ENCODE data around the gene ZNF628.
A peak's percentile ranks its signal among the peaks of the same experiment; 100 is the strongest.
"Not testable (repeated sequence)": the region's sequence is repeated elsewhere in the genome, so short reads cannot be mapped to it uniquely, and the experiment has no call there.

The ZNF628 gene

DNA sequence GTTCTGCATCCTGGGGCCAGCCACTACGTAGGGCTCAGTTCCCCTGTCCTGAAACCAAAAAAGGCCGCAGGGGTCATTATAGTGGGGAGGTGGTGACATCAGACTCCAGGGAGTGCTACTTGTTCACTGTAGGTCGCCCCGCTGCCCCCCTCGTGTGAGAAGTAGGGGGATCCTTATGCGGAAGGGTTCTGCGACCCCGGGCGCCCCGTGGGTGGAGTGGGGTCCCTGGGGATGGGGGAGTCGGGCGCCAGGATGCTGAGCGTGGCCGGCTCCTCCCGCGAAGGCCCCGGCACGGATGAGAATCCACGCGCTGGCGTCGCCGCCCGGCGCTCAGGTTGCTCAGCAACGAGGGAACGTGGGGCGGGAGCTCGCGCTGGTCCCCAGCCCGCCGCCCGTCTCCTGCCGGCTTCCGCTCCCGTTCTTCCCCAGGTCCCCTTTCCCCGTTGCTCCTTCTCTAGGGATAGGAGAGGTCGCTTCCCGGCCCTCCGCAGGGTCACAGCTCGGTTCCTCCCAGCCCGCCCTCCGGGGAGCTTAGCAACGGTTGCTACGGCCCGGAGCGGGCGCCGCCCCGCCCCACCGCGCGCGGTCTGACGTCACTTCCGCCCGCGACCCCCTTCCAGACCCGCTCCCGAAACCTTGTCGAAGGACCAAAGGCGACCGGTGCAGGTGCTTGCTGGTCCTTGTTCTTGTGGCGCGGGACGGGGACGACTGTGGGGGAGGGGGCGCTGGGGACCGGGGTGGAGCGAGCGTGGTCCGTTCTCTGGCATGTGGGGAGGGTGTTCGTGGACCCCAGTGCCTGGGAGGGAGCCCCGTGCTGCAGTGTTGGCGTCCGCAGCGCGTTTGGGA lies 8.4 kb downstream of the ZNF628 start, which contains the start of gene NAT14:
Gene NAT14, plus strand, starts transcription at position 596 of the 846 bp plus-strand sequence. CDS start 521 bp downstream, outside the sequence.
- peak; percentile 44 to 68 (median 62) for DNase-seq

DNA sequence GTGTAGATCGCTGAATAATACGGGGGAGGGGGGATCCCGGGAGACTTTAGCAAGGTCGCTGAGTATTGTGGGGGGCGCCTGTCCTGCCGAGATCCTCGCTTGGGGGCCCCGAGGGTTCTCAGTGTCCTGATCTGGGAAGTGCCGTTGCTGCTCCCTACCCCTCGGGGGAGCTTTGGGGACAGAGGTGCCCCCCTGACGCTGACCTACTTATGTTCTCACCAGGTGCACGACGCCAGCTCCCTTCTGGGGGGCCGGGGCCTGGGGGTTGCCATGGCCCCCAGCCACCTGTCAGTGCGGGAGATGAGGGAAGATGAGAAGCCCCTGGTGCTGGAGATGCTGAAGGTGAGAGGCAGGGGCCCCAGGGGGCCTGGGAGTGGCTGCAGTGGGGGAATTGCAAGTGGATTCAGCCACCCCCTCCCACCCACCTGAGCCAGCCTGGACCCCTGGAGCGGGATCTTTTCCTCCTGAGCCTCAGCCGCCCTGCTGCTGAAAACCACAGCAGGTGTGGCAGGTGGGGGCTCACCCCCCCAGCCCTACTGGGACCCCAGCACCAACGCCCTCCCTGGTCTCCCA lies 9.1 kb downstream of the ZNF628 start:
- DNase-seq = no peak

DNA sequence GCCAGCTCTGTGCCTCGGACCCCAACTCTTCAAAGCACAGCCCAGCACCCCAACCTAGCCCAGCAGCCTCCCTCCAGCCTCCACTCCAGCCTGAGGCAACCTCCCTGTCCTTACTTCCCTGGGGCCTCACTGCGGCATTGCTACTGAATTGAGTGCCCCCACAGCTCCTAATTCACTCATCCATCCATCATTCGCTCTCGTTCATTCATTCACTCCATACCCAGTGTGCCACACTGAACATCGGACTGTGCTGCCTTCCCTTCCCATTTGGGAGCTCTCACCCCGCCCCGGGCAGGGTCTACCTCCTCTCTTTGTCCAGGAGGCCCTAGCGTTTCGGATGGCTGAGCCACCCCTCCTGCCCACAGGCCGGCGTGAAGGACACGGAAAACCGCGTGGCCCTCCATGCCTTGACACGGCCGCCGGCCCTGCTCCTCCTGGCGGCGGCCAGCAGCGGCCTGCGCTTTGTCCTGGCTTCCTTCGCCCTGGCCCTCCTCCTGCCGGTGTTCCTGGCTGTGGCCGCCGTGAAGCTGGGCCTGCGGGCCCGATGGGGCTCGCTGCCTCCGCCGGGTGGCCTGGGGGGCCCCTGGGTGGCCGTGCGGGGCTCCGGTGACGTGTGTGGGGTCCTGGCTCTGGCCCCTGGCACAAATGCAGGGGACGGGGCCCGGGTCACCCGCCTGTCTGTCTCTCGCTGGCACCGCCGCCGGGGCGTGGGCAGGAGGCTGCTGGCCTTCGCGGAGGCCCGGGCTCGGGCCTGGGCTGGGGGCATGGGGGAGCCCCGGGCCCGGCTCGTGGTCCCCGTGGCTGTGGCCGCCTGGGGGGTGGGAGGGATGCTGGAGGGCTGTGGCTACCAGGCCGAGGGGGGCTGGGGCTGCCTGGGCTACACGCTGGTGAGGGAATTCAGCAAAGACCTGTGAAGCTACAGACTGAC lies 9.9 kb downstream of the ZNF628 start:
- DNase-seq = no peak

DNA sequence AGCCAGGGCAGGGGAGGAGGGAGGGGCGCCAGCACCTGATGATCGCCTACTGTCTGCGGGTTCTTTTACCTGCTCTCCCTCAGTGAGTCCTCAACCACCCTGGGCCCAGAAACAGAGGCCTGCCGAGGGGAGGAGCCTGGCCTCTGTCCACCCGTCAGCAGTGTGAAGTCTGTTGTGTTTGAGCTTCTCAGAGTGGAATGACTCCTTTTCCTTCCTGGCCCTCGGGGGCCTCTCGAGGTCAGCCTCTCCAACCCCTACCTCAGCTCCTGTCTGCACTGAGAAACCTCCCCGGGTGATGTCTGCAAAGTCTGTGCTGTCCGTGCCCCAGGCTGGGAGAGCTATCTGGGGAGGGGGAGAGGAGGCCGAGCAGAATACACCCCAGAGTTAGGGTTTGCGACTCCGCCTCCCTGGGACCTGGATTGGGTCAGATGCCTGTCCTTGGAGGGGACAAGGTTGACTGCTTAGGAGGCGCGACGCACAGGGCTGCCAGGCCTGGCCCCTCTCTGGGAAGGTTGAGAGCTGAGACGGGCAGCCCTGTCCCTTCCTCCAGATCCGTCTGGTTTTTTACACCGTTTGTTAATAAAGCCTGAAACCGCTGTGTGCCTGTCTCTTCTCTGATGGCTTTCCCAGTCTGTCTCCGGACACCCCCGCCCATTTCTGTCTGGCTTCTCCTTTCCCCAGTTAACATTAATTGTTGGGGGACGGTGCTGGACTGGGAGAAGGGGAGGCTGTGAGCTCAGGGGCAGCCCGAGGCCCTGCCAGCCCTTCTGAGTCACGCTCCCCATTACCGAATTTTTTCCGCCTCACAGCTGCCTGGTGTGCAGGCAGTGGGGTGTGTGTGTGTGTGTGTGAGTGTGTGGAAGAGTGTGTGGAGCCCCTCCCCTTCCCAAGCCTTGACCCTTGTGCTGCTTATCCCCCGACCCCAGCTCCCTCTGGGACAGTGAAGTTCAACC lies 10.8 kb downstream of the ZNF628 start:
- no peak for DNase-seq

DNA sequence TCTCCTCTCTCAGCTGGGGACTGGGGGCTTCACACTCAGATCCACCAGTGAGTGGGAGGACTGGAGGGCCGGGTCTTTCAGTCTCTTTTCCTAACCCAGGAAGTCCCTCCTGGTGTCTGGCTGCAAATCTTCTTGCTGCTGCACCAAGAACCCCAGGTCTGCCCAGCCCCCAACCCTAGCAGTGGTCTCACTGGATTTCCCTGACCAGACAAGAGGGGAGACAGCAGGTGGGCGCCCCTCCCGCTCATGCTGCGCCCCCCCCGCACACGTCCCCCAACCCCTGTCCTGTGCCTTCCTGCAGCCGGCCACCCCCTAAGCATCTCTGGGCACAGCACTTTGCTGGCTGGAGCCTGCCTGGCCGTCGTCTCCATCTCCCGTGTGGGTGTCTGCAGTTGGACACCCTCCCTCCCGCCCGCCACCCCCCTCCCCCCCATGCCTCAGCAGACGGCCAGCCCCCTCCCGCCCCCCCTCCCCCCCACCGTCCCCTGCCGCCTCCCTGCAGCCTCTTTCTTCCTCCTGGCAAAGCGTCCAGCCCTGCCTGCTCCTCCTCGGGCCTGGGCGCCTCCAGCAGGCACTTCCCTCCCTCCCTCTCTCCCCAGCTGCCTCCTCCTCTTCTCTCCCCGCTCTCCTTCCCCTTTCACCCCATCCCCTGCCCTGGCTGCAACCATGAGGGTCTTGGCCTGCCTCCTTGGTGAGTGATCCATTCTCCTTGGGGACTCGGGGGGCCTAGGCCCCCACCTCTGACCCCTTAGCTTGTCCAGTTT lies 11.7 kb downstream of the ZNF628 start, which contains the start of gene SSC5D:
Gene SSC5D, plus strand, starts transcription at position 513 of the 764 bp plus-strand sequence. Its CDS starts 154 bp downstream, at position 667.
- DNase-seq = no peak

DNA sequence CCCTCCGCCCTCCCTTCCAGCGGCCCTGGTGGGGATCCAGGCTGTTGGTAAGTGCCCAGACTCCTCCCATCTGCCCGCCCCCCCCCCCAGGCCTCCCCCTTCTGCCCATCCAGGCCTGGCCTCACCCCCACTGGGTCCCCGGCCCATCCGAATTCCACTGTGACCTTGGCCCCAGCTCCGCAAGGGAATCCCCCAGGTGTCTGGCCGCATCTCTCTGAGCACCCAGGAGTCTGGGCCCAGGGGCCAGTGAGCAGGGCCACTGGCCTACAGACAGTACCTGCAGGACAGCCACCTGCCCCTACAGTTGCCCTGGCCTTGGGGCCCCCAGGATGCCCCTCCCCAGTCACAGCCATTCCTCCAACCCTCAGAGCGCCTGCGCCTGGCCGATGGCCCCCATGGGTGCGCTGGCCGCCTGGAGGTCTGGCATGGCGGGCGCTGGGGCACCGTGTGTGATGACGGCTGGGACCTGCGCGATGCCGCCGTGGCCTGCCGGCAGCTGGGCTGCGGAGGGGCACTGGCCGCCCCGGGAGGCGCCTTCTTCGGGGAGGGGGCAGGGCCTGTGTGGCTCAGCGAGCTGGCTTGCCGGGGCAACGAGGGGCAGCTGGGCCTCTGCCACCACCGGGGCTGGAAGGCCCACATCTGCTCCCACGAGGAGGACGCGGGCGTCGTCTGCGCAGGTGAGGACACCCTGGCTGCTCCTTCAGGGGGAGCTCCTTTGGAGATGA lies 12.7 kb downstream of the ZNF628 start:
- no peak for DNase-seq

DNA sequence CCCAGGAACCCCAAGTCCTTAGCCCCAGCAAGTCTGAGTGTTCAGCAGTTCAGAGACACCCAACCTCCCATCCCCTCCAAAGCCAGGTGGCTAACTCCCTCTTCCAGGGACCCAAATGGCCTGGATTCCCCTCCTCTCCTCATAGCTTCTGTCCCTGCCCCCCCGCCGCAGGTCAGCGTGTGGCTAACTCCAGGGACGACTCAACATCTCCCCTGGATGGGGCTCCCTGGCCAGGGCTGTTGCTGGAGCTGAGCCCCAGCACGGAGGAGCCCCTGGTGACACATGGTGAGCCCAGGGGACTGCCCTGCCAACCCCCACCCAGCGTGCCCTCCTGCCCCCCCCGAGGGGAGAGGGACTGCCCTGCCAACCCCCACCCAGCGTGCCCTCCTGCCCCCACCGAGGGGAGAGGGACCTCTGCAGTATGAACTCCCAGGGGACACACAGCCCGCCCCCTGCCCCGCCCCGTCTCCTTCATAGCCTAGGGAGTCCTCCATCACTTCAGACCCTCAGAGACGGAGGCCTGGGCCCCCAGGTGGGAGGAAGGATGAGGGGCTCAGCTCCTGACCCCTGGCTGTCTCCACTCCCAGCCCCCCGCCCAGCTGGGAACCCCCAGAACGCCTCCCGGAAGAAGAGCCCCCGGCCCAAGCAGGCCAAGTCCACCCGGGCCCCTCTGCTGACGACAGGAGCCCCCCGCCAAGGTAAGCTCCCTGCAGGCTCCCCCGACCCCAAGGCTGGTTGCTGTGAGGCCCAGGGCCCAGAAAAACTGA lies 13.5 kb downstream of the ZNF628 start:
- no peak for DNase-seq

DNA sequence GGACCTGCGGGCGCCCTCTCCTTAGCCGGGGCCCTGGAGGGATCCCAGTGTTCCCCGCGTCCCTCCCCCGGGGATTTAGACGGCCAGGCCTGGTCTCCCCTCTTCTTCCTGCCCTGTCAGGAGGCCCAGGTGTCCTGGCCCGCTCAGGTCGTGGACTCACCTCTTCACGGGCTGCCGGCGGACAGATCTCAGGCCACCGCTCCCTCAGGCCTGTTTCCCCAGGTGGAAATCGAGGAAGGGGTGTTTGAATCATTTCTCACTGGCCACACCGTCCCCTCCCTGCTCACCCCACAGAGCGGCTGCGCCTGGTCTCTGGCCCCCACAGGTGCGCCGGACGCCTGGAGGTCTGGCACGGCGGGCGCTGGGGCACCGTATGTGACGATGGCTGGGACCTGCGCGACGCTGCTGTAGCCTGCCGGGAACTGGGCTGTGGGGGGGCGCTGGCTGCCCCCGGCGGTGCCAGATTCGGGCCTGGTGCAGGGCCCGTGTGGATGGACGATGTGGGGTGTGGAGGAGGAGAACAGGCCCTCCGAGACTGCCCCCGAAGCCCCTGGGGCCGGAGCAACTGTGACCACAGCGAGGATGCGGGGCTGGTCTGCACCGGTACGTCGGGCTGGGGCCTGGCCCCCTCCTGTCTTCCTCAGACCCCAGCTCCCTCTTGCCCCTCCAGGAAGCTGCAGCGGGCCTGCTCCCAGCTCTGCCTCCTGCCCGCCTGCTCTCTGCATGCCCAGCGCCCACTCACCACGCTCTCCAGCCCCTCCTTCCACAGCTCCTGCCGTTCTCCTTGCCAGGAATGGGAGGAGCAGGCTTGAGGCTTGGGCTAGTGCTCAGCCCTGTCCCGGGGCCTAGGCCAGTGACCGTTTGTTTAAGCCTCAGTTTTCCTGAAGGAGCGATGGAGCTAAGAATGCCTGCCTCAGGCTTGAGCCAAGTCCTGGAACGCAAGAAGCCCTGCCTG lies 14.3 kb downstream of the ZNF628 start:
- DNase-seq = no peak

DNA sequence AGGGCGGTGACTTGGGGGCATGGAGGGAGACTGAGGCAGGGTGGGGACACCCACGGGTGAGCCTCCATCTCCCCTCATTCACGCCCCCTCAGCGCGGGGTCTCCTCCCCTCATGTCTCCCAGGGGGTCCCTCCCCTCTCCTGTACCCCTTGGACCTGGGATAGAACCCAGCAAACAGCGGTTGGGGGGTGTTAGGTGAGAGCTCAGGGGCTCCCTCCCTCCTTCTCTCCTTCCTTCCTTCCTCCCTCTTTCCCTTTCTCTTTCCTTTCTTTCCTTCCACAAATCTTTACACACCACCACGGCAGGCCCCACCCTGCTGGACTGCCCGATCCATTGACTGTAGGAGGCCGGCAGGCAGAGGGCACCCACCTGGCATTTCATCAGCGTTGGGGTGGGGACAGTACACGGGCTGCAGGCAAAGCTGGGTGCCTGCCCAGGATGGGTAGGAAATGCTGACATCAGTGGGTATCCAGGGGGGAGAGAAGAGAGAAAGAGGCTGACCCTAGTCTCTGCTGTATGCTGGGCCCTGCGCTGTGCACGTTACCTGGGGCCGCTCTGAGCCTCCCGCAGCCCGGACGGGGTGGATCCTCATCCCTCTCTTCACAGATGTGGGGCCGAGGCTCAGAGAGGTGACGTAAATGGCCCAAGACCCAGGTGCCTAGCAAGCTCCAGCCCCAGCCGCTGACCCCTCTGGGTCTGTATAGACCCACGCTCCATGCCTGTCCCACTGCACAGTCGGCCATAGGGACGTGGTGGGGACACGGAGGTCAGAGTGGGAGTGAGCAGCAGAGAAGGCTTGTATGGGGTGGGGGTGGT lies 15.3 kb downstream of the ZNF628 start:
- no peak for DNase-seq

DNA sequence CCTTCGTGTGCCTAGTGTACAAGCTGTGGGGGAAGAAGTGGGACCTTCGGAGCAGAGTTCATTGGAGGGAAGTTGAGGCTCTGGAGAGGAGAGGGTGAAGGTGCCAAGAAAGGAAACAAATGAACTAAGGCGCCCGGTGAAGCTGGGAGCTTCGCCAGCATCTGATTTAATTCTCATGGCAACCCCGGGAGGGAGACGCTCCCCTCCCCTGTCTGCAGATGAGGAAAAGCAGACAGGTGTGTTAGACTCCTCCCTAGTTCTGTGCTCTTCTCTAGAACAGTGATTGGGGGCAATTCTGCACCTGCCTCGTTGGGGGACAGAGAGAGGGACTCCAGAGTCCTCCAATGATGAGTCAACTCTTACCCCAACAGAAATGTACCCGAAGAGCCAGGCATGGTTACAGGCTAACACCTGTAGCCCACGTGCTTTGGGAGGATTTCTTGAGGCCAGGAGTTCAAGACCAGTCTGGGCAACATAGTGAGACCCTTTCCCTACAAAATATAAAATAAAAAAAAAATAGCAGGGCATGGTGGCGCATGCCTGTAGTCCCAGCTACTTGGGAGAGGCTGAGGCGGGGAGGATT lies 16.0 kb downstream of the ZNF628 start:
- DNase-seq = no peak

DNA sequence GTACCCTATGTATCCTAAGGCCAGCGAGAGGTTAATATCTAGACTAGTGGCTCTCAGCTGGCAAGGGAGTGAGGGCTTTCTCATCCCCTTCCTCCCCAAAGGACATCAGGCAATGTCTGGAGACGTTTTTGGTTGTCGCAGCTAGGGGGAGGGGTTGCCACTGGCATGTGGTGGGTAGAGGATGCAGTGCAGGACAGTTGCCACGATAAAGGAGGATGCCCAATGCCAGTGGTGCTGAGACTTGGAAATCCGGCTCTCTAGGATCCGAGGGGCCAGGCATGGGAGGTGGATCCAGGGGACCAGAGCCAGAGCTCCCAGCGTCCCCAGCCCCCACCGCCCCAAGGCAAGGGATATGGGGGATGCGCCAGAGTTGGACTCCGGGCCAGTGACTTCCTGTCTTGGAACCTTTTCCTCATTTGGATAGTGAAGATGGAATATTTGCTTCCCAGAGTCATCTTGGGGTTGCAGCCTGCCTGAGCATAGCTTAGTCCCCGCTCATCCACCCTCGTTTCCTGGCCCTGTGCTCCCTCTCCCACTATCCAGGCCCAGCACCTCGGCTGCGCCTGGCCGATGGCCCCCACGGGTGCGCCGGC lies 16.7 kb downstream of the ZNF628 start:
- DNase-seq = no peak

DNA sequence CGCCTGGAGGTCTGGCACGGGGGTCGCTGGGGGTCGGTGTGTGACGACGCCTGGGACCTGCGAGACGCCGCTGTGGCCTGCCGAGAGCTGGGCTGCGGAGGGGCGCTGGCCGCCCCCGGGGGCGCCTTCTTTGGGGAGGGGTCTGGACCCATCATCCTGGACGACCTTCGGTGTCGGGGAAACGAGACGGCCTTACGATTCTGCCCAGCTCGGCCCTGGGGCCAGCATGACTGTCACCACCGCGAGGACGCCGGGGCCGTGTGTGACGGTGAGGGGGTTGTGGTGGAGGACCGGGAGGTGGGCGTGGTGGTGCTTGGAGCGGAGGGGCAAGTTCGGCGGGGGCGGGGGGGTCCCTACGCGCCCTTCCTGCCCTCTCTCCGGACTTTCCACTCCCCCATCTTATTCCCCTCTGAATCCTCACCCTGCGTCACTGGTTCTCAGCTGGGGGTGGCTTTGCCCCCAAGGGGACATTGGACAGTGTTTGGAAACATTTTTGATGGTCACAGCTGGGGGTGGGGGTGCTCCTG lies 17.3 kb downstream of the ZNF628 start:
- no peak for DNase-seq

DNA sequence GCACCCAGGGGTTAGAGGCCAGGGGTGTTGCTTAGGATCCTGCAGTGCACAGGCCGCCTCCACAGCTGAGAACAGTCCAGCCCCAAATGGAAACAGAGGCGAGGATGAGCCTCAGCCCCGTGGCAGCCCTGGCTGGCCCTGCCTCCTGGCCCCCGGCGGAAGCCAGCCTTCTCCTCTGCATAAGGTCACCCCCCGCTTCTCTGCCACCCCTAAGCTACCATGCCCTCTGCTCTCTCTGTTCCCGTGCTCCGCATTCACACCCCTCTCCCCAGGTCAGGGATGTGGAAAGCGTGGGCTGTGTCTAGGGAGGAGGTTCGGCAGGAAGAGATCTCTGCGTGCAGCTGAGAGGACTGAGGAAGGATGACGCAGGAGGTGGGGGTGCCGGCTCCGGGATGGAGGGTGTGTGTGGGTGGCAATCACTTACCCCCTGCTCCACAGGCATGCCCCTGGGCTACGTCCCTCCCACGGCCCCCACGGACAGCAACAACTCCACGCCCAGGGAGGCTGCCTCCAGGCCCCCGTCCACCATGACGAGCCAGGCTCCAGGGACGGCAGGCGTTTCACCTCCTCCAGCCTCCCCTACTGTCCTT lies 17.9 kb downstream of the ZNF628 start:
- no peak for DNase-seq

DNA sequence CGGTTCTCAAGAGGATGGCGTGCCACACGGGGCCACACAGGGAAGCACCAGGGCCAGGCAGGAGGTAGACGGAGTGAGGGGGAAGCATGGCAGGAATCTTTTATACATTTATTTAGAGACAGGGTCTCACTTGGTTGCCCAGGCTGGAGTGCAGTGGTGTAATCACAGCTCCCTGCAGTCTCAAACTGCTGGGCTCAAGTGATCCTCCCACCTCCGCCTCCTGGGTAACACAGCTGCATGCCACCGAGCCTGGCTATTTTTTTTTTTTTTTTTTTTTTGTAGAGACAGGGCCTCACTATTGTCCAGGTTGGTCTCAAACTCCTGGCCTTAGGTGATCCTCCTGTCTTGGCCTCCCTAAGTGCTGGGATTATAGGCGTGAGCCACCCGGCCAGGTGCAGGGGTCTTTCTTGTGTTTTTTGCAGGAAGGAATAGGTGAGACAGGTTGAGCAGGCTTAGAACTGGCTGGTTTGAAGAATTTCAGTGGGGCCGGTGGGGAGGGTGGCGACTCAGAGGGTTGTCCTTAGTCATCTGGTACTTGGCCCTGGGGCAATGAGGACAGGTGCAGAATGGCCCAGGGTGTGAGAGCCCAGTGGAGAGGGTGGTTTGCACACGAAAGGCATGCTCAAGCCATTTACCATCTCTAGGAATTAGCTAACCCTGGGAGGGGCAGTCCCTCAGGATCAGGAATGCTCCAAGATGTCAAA lies 19.4 kb downstream of the ZNF628 start:
- no peak for DNase-seq

DNA sequence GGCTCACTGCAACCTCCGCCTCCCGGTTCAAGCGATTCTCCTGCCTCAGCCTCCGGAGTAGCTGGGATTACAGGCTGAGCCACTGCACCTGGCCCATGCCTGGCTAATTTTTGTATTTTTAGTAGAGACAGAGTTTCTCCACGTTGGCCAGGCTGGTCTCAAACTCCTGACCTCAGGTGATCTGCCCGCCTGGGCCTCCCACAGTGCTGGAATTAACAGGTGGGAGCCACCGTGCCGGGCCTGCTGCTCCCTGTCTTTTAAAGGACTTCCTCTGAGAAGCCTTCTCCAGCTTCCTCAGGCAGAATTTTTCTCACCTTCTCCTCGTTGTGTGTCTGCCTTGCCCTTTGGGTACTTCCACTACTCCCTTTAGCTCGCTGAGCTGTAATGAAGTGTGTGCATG lies 20.4 kb downstream of the ZNF628 start:
- not testable (repeated sequence) for DNase-seq
